ENCODE data around the gene SLC35A4. TPM values are rescaled to one million over a fixed set of nuclear protein-coding genes. Genes with fewer than 3 reads are reported as not detected.

Gene SLC35A4
- total and polyA plus RNA-seq, 2 of the 8 experiments (the other 6 are each of a cell fraction or from before 2014, with no cell fraction given): 78.6 to 133 TPM

DNA sequence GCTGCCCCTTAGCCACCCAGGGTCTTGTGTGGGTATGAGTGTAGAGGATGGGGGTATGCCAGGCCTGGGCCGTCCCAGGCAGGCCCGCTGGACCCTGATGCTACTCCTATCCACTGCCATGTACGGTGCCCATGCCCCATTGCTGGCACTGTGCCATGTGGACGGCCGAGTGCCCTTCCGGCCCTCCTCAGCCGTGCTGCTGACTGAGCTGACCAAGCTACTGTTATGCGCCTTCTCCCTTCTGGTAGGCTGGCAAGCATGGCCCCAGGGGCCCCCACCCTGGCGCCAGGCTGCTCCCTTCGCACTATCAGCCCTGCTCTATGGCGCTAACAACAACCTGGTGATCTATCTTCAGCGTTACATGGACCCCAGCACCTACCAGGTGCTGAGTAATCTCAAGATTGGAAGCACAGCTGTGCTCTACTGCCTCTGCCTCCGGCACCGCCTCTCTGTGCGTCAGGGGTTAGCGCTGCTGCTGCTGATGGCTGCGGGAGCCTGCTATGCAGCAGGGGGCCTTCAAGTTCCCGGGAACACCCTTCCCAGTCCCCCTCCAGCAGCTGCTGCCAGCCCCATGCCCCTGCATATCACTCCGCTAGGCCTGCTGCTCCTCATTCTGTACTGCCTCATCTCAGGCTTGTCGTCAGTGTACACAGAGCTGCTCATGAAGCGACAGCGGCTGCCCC, 2.6 kb downstream of the SLC35A4 start:
- no peak overlapping the region for H3K18ac ChIP-seq (ENCODE audit: extremely low read depth, low read length)
- DNase-seq (ENCODE audit: low read depth in 1 of 2, low spot score in 2 of 2) (no peak), FAIRE-seq (no peak)
- H3K79me1 ChIP-seq (ENCODE audit: low read depth, low read length): peaks cover 7% of the 10 kb centered on the region
- H3K79me2 ChIP-seq (ENCODE audit: control insufficient read depth in 1 of 2, insufficient read depth in 2 of 2, low read length in 2 of 2): peaks cover 3 to 9% of the 10 kb centered on the region in 2 experiments; a peak in 3 of 4 replicates
- no peak overlapping the region for H4K5ac ChIP-seq (ENCODE audit: insufficient read length, low read depth, low read length)
- H2BK5ac ChIP-seq (ENCODE audit: low read depth, low read length): no peak overlapping the region
- peaks cover 0 to 11% (median 4%) of the 10 kb centered on the region in 4 experiments; a peak in 5 of 7 replicates for H3K4me1 ChIP-seq (replicated peaks in 1 of 4; ENCODE audit: control insufficient read depth in 3 of 4, insufficient read depth in 4 of 4, low read length in 3 of 4)
- WGBS, 2 experiments (ENCODE audit: extremely low coverage in 1 of 2, insufficient coverage in 1 of 2, insufficient read length in 1 of 2, insufficient replicate concordance in 2 of 2, low coverage in 1 of 2, low lambda C conversion rate in 2 of 2, missing lambda C conversion rate in 1 of 2): 93% methylated on average over 21 of the region's 22 CpGs; no CpG with 5 or more reads in 1 of the 2 experiments
- H2BK120ac ChIP-seq (replicated peaks; ENCODE audit: low read depth, low read length): no peak overlapping the region
- no peak overlapping the region for H3K23ac ChIP-seq (ENCODE audit: insufficient read length)
- H3K14ac ChIP-seq (ENCODE audit: insufficient read length): no peak overlapping the region
- ChIA-PET CTCF (ENCODE audit: partially characterized antibody) (interaction anchor here (0.6 to 3.4 kb wide), 6 partner anchors 10 to 195 kb away, joined by 3 to 20 read pairs (median 4); partner anchors contain the start of gene EIF4EBP3), POLR2A (ENCODE audit: partially characterized antibody) (interaction anchor here (1.1 to 10.0 kb wide), 3 partner anchors 10 to 72 kb away, joined by 4 to 94 read pairs (median 25); partner anchors contain the start of genes EIF4EBP3, SRA1 and TMCO6)
- no peak overlapping the region for H3K4me2 ChIP-seq (ENCODE audit: insufficient read depth in 1 of 2, low read depth in 2 of 2, low read length in 2 of 2)
- no peak overlapping the region for H4K8ac ChIP-seq (ENCODE audit: extremely low read depth, insufficient read depth, low read length)
- no peaks in the 10 kb centered on the region for H4K20me1 ChIP-seq (replicated peaks in 1 of 2; ENCODE audit: control insufficient read depth in 1 of 2, insufficient read depth in 2 of 2, low read length in 2 of 2)
- H4K91ac ChIP-seq (replicated peaks; ENCODE audit: insufficient read length, low read length): no peak overlapping the region
- H2BK20ac ChIP-seq (ENCODE audit: low read length): no peak overlapping the region
- H3K27me3 ChIP-seq (replicated peaks in 1 of 4; ENCODE audit: control insufficient read depth in 3 of 4, extremely low read depth in 1 of 4, insufficient read depth in 3 of 4, low read length in 3 of 4): no peaks in the 10 kb centered on the region; a peak in 1 of 7 replicates
- no peak overlapping the region for H3K4me3 ChIP-seq (ENCODE audit: extremely low read depth in 1 of 4, insufficient read depth in 2 of 4, low read depth in 3 of 4, low read length in 4 of 4)
- H2BK12ac ChIP-seq (ENCODE audit: low read depth, low read length): no peak overlapping the region
- H3K56ac ChIP-seq (replicated peaks; ENCODE audit: insufficient read length, low read depth, low read length): no peak overlapping the region
- H3K23me2 ChIP-seq (ENCODE audit: low read depth, low read length): peaks cover 14% of the 10 kb centered on the region
- peaks cover 0 to 18% (median 13%) of the 10 kb centered on the region in 4 experiments; a peak in 4 of 8 replicates for H3K36me3 ChIP-seq (ENCODE audit: control insufficient read depth in 2 of 4, insufficient read depth in 4 of 4, low read length in 3 of 4)
- H3K9me3 ChIP-seq (ENCODE audit: insufficient read depth in 2 of 2, low read depth in 1 of 2, low read length in 1 of 2): no peaks in the 10 kb centered on the region
- no peak overlapping the region for H2AK5ac ChIP-seq (ENCODE audit: low read depth, low read length)
- no peak overlapping the region for H2BK15ac ChIP-seq (ENCODE audit: low read length)
- no peak overlapping the region for H3K9ac ChIP-seq (replicated peaks in 1 of 4; ENCODE audit: extremely low read depth in 1 of 4, low read depth in 3 of 4, low read length in 3 of 4)
- no peak overlapping the region for H2AFZ ChIP-seq (ENCODE audit: low read length)
- H3K4ac ChIP-seq (replicated peaks; ENCODE audit: insufficient read length, low read depth, low read length): no peak overlapping the region
- H3K27ac ChIP-seq (ENCODE audit: low read depth, low read length): no peak overlapping the region
- no peak for TF ChIP-seq SIN3A (conservative IDR thresholded peaks at IDR 0.05 in 1 of 2, IDR thresholded peaks at IDR 0.05 in 1 of 2; ENCODE audit: low read depth in 1 of 2, low read length in 2 of 2)
- TF ChIP-seq GTF2F1 (IDR thresholded peaks at IDR 0.05; ENCODE audit: borderline replicate concordance, low read depth, low read length): no peak
- no peak for TF ChIP-seq SP2 (IDR thresholded peaks at IDR 0.05; ENCODE audit: low read length)
- no peak for TF ChIP-seq SIX5 (IDR thresholded peaks at IDR 0.05; ENCODE audit: low read depth, low read length)
- TF ChIP-seq TAF1 (IDR thresholded peaks at IDR 0.05; ENCODE audit: low read depth, low read length): no peak
- TF ChIP-seq, protein P1, sequence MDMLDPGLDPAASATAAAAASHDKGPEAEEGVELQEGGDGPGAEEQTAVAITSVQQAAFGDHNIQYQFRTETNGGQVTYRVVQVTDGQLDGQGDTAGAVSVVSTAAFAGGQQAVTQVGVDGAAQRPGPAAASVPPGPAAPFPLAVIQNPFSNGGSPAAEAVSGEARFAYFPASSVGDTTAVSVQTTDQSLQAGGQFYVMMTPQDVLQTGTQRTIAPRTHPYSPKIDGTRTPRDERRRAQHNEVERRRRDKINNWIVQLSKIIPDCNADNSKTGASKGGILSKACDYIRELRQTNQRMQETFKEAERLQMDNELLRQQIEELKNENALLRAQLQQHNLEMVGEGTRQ (IDR thresholded peaks at IDR 0.05; ENCODE audit: low read length): no peak
